ENCODE results near the gene PREX1.

Gene PREX1

DNA sequence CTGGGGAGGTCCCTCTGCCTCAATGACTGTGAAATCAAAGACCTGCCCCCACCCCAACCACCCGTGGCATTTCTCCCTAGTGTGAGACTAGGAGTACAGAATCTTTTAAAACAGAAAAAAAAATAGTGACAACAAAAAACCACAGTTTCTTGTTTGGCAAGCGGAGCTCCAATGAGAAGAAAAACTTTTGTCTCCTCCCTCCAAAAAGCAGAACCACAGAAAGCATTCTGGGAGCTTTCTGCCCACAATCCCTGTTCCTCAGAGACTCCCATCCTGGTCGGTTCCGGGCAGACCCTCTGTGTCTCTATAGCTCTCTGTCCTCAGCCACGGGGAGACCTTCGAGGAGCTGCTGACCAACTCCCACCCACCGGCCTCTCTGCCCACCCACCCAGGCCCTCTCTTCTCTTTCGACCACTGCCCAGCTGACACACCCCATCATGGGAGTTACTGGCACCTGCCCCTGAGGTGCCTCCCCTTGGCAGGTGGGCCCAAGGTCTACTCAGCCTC is 4.9 kb downstream of the PREX1 start:
- Histone ChIP-seq H3K36me3 (ENCODE audit: control insufficient read depth, insufficient read depth, low read length) (no peaks in the 10 kb centered on the region), H3K9me3 (ENCODE audit: control insufficient read depth, insufficient read depth, low read length) (no peaks in the 10 kb centered on the region), H3K4me3 (ENCODE audit: low read depth, low read length) (no peak overlapping the region), H3K9ac (ENCODE audit: low read depth, low read length) (no peak overlapping the region), H3K4me1 (ENCODE audit: control insufficient read depth, insufficient read depth, low read length) (peaks cover 15% of the 10 kb centered on the region), H3K27me3 (ENCODE audit: control insufficient read depth, insufficient read depth, low read length) (peaks cover 44% of the 10 kb centered on the region)

DNA sequence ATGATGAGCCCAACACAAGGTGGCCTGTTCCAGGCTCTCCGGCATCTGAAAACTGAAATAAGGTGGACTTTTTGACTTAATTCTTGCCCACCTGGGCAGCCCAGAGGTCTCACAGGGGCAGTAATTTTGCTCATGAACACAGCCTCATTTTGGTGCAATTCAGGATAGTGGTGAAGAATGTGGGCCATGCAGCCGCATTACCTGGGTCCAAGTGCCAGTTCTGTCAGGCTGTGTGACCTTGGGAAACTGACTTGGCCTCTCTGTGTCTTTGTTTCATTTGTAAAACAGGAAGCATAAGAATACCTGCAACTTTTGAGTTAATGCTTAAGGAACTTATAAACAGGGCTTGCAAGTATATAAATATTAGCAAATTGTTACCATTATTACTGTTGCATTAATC is 5.6 kb downstream of the PREX1 start:
- Histone ChIP-seq H3K9me3 (ENCODE audit: control insufficient read depth, insufficient read depth, low read length) (no peaks in the 10 kb centered on the region), H3K4me1 (ENCODE audit: control insufficient read depth, insufficient read depth, low read length) (peaks cover 15% of the 10 kb centered on the region), H3K27me3 (ENCODE audit: control insufficient read depth, insufficient read depth, low read length) (peaks cover 42% of the 10 kb centered on the region), H3K9ac (ENCODE audit: low read depth, low read length) (no peak overlapping the region), H3K4me3 (ENCODE audit: low read depth, low read length) (no peak overlapping the region), H3K36me3 (ENCODE audit: control insufficient read depth, insufficient read depth, low read length) (no peaks in the 10 kb centered on the region)

DNA sequence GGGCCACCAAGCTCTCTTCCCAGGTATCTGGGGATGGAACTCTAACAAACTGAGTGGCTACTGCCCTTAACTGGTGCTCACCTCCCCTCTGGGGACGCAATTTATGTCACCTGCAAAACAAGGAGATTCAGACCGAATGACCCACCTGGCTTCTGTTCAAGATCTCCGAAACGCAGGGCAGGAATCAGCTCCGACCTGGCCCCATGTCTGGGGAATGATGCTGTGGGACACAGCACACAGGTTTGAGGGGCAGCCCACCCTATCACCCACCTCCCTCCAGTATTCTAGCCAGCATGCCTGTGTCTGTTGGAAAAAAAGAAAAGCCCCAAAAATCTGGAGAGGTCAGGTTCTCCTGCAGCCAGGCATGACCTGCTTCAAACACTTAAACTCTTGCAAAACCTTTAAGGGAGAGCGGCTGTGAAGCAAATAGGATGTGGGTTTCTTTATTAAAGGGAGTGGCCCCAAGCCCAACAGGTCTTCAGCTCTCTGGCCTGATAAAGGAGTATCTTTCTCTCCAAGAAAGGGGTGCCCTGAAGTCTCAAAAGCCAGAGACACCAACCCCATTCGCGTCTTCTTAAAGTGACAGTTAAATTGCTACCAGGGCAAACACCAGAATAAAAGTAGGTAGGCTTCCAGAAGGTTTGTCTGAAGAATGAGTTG is 6.4 kb downstream of the PREX1 start:
- no peak overlapping the region for H3K4me3 ChIP-seq (ENCODE audit: low read depth, low read length)
- no peaks in the 10 kb centered on the region for H3K36me3 ChIP-seq (ENCODE audit: control insufficient read depth, insufficient read depth, low read length)
- H3K4me1 ChIP-seq (ENCODE audit: control insufficient read depth, insufficient read depth, low read length) = peaks cover 15% of the 10 kb centered on the region
- H3K27me3 ChIP-seq (ENCODE audit: control insufficient read depth, insufficient read depth, low read length) = peaks cover 34% of the 10 kb centered on the region
- H3K9me3 ChIP-seq (ENCODE audit: control insufficient read depth, insufficient read depth, low read length) = no peaks in the 10 kb centered on the region
- no peak overlapping the region for H3K9ac ChIP-seq (ENCODE audit: low read depth, low read length)

DNA sequence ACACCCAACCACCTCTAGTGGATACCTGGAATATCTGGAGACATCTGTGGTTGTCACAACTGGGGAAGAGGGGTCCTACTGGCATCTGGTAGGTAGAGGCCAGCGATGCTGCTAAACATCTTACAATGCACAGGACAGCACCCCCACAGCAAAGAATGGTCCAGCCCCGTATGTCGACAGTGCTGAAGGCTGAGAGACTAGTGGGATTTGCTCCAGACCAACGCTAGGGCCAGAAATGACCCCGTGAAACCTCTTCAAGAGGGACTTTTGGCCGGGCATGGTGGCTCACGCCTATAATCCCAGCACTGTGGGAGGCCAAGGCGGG is 7.2 kb downstream of the PREX1 start:
- Histone ChIP-seq H3K4me3 (ENCODE audit: low read depth, low read length) (no peak overlapping the region), H3K9ac (ENCODE audit: low read depth, low read length) (no peak overlapping the region), H3K36me3 (ENCODE audit: control insufficient read depth, insufficient read depth, low read length) (no peaks in the 10 kb centered on the region), H3K9me3 (ENCODE audit: control insufficient read depth, insufficient read depth, low read length) (no peaks in the 10 kb centered on the region), H3K4me1 (ENCODE audit: control insufficient read depth, insufficient read depth, low read length) (peaks cover 15% of the 10 kb centered on the region), H3K27me3 (ENCODE audit: control insufficient read depth, insufficient read depth, low read length) (peaks cover 26% of the 10 kb centered on the region)

DNA sequence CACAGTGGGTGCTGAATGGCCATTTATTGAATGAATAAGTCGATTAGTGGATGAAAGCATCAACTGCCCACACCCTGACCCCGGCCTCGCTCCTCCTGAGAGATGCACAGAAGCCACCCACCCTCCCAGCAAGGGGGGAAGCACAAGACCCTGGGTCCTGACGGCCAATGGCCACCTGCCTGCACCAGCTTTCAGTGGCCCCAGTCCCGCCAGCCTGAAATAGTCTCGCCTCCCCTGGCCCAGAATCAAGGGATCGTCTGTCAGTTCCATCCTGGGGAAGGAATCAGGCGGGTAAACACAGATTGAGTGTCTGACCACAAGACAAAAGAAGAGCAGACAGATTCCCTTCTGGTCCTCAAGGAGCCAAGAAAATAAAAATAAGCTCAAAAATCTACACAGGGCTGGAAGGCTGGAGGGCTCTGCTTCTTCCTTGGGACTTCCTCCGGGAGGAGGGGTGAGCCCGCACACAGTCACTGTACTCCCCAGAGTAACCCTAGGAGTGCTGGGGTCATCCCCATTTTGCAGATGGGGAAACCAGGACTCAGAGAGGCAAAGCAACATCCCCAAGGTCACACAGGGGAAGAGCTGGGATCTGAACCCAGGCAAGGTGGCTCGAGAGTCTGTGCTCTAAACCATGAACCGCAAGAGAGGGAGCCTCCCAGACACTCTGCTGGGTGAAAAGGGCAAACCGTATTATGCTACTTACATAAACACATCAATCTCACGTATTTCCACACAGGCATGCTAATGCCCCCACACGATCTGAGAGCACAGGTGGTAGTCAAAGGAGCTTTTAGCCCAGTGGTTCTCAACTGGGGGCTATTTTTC is 7.8 kb downstream of the PREX1 start:
- Histone ChIP-seq H3K9ac (ENCODE audit: low read depth, low read length) (no peak overlapping the region), H3K4me1 (ENCODE audit: control insufficient read depth, insufficient read depth, low read length) (peaks cover 9% of the 10 kb centered on the region), H3K9me3 (ENCODE audit: control insufficient read depth, insufficient read depth, low read length) (no peaks in the 10 kb centered on the region), H3K27me3 (ENCODE audit: control insufficient read depth, insufficient read depth, low read length) (peaks cover 20% of the 10 kb centered on the region), H3K36me3 (ENCODE audit: control insufficient read depth, insufficient read depth, low read length) (no peaks in the 10 kb centered on the region), H3K4me3 (ENCODE audit: low read depth, low read length) (no peak overlapping the region)

DNA sequence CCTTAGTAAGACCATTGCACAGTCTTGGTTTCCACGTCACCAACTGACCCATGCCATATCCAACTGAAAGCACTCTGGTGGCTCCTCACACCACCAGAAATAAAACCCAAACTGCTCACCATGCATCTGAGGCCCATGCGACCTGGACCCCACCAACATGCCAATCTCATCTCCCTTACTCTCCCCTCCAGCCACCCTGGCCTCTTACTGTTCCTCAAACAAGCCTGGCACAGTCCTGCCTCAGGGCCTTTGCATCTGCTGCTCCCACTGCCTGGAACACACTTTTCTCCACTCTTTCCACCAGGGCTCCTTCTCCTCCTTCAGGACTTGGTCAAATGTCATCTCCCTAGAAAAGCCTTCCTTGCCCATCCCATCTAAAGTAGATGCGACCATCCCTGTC is 8.7 kb downstream of the PREX1 start:
- Histone ChIP-seq H3K27me3 (ENCODE audit: control insufficient read depth, insufficient read depth, low read length) (peaks cover 11% of the 10 kb centered on the region), H3K9ac (ENCODE audit: low read depth, low read length) (no peak overlapping the region), H3K4me1 (ENCODE audit: control insufficient read depth, insufficient read depth, low read length) (peaks cover 6% of the 10 kb centered on the region), H3K9me3 (ENCODE audit: control insufficient read depth, insufficient read depth, low read length) (no peaks in the 10 kb centered on the region), H3K4me3 (ENCODE audit: low read depth, low read length) (no peak overlapping the region), H3K36me3 (ENCODE audit: control insufficient read depth, insufficient read depth, low read length) (no peaks in the 10 kb centered on the region)

DNA sequence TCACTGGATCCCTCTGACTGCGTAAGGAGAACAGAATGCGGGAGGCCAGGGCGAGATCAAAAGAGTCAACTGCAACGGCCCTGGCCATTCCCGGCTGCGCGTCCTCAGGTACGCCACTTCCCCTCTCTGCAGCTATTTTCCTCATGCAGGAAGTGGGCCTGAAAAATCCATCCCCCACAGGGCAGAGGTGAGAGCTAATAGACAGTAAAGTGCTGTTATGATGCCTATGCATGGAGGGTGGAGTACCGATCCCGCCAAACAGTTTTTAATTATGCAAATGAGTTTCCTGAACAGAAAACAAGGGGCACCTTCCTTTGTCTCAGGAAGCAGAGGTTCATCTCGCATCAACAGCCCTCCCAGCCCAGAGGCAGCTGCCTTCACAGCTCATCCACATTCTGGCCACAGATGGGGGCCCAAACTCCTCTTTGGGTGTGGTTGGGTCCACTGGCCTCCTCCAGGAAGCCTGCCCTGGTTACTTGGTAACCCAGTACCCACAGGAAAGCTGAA is 9.3 kb downstream of the PREX1 start:
- peaks cover 6% of the 10 kb centered on the region for H3K4me1 ChIP-seq (ENCODE audit: control insufficient read depth, insufficient read depth, low read length)
- no peak overlapping the region for H3K4me3 ChIP-seq (ENCODE audit: low read depth, low read length)
- no peak overlapping the region for H3K9ac ChIP-seq (ENCODE audit: low read depth, low read length)
- H3K36me3 ChIP-seq (ENCODE audit: control insufficient read depth, insufficient read depth, low read length) = no peaks in the 10 kb centered on the region
- H3K27me3 ChIP-seq (ENCODE audit: control insufficient read depth, insufficient read depth, low read length) = peaks cover 5% of the 10 kb centered on the region
- no peaks in the 10 kb centered on the region for H3K9me3 ChIP-seq (ENCODE audit: control insufficient read depth, insufficient read depth, low read length)

DNA sequence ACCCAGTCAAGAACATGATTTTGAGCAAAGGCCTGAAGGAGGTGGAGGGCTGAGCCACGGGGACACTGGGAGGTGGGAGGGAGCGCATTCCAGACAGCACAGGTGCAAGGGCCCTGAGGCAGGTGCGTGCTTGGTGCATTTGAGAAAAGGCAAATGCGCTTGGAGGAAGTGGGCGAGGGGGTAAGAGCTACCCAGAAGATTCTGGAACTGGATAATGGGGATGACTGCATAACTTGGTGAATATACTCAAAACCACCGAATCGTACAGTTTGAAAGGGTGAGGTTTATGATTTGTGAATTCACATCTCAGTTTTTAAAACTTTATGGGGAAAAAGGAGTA is 9.8 kb downstream of the PREX1 start:
- no peak overlapping the region for H3K9ac ChIP-seq (ENCODE audit: low read depth, low read length)
- no peaks in the 10 kb centered on the region for H3K36me3 ChIP-seq (ENCODE audit: control insufficient read depth, insufficient read depth, low read length)
- no peaks in the 10 kb centered on the region for H3K9me3 ChIP-seq (ENCODE audit: control insufficient read depth, insufficient read depth, low read length)
- H3K4me3 ChIP-seq (ENCODE audit: low read depth, low read length) = no peak overlapping the region
- H3K27me3 ChIP-seq (ENCODE audit: control insufficient read depth, insufficient read depth, low read length) = no peaks in the 10 kb centered on the region
- H3K4me1 ChIP-seq (ENCODE audit: control insufficient read depth, insufficient read depth, low read length) = peaks cover 6% of the 10 kb centered on the region

DNA sequence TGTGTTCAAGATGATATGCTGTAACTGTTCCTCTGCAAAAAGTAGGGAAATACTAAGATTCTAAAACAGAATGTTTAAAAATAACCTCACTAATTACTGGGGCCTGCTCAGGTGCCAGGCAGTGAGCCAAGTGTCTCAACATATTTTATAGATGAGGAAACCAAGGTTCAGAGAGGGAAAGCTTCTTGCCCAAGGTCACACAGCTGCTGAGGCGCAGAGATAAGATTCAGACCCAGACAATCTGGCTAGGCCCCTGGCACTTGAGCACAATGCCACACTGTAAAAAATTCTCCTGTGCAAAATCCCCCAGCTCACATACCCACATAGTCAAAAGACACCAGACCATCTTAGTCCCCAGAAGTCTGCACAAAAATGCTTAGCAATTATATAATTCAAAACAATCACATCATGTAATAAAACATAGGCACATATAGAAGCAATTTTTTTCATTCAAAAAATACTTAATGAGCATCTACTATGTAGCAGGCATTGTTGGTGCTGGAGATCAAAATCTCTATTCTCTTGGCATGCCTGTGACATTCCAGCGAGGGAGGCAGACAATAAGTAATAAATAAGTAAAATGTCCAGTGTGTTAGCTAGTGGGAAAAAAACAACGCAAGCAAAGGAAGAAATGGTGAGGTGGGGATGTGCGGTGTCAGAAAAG is 10.3 kb downstream of the PREX1 start:
- Histone ChIP-seq H3K9ac (ENCODE audit: low read depth, low read length) (no peak overlapping the region), H3K27me3 (ENCODE audit: control insufficient read depth, insufficient read depth, low read length) (no peaks in the 10 kb centered on the region), H3K4me1 (ENCODE audit: control insufficient read depth, insufficient read depth, low read length) (peaks cover 6% of the 10 kb centered on the region), H3K9me3 (ENCODE audit: control insufficient read depth, insufficient read depth, low read length) (no peaks in the 10 kb centered on the region), H3K4me3 (ENCODE audit: low read depth, low read length) (no peak overlapping the region), H3K36me3 (ENCODE audit: control insufficient read depth, insufficient read depth, low read length) (no peaks in the 10 kb centered on the region)

DNA sequence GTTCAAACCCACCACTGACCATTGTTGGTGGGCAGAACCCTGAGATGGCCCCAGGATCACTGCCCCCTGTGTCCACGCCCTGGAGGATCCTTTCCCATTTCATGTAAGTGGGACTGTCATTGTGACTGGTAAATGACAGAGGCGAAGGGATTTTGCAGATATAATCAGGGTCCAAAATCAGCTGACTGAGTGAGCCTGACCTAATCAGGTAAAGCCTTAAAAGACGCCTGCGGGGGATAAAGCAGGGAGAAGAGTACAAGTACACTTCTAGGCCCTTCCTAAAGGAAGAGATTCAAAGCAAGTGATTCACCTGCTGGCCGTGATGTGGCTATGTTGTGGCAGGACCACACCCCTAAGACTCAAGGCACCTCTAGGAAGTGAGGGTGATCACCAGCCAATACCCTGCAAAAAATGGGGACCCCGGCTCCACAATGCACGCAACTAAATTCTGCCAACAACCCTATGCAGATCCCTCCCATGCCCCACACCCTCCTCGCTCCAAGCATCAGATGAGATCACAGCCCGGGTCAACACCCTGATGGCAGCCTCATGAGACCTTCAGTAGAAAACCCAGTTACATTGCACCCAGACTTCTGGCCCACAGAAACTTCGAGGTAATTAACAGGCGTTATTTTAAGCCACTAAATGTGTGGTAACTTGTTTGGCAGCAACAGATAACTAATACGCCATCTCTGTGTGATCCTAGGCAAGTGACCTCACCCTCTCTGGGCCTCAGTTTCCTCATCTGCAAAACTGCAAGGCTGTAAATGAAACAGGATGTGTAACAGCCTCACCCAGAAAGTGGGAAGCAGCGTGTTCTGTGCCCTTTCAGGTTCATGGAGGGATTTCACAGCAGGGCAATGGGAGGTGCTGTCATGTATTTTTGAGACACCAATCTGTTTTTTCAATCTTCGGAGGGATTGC is 11.3 kb downstream of the PREX1 start:
- H3K9ac ChIP-seq (ENCODE audit: low read depth, low read length) = no peak overlapping the region
- no peaks in the 10 kb centered on the region for H3K36me3 ChIP-seq (ENCODE audit: control insufficient read depth, insufficient read depth, low read length)
- no peak overlapping the region for H3K4me3 ChIP-seq (ENCODE audit: low read depth, low read length)
- peaks cover 6% of the 10 kb centered on the region for H3K4me1 ChIP-seq (ENCODE audit: control insufficient read depth, insufficient read depth, low read length)
- no peaks in the 10 kb centered on the region for H3K9me3 ChIP-seq (ENCODE audit: control insufficient read depth, insufficient read depth, low read length)
- H3K27me3 ChIP-seq (ENCODE audit: control insufficient read depth, insufficient read depth, low read length) = no peaks in the 10 kb centered on the region

DNA sequence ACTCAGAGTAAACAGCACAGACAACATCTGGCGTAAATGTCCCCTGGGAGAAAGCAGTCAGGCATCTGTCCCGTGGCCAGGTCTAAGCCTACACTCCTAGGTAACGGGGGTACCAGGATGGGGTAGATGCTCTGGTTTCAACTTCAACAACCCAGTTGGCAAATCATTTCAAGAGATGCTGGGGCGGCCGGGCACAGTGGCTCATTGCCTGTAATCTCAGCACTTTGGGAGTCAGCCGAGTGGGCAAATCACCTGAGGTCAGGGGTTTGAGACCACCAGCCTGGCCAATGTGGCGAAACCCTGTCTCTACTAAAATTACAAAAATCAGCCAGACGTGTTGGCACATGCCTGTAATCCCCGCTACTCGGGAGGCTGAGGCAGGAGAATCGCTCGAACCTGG is 12.3 kb downstream of the PREX1 start:
- Histone ChIP-seq H3K9ac (ENCODE audit: low read depth, low read length) (no peak overlapping the region), H3K4me1 (ENCODE audit: control insufficient read depth, insufficient read depth, low read length) (peaks cover 6% of the 10 kb centered on the region), H3K36me3 (ENCODE audit: control insufficient read depth, insufficient read depth, low read length) (no peaks in the 10 kb centered on the region), H3K27me3 (ENCODE audit: control insufficient read depth, insufficient read depth, low read length) (no peaks in the 10 kb centered on the region), H3K4me3 (ENCODE audit: low read depth, low read length) (no peak overlapping the region), H3K9me3 (ENCODE audit: control insufficient read depth, insufficient read depth, low read length) (no peaks in the 10 kb centered on the region)
